Measurements from ENCODE around the gene STPG3. TPM values are rescaled to one million over a fixed set of nuclear protein-coding genes. Genes with fewer than 3 reads are reported as not detected.

Gene STPG3
- total and polyA plus RNA-seq, 2 of the 13 experiments (the other 11 are each of a cell fraction or from before 2014, with no cell fraction given): not detected

DNA sequence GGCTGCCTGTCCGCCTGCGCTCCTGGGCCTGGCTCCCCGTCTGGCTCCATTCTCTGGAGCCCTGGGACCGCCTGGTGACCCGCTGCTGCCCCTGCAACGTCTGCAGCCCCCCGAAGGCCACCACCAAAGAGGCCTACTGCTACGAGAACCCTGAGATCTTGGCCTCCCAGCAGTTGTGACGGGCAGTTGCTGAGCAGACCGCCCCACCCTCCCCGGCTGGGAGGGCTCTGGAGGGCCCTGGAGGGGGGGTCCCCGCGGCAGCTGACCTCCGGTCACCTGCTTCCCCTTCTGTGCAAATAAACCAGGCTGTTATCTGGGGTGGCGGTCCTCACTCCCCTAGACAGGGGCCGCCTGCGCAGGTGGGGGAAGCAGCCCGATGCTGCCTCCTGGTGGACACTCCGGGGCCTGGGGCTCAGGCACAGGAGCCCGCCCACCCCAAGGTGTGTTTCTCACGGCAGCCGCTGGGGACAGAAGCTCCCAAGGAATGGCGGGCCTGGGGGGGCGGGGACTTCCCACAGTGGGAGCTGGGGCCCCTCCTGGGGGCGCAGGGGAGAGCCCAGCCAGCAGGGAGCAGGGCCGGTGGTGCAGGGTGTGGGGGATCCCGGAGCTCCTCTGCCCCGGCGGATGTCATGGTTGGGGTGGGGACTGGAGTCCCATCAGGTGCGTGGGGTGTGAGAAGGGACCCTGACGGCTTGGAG lies 14.7 kb upstream of the STPG3 start:
- peak overlapping the region; percentile 68 for H3K27ac ChIP-seq (ENCODE audit: extremely low read length, insufficient read depth, low read length)
- CTCF ChIA-PET (ENCODE audit: low intra/inter-chr PET ratio, low total read pairs): interaction anchor here (0.9 to 2.6 kb wide), 9 partner anchors 9 to 118 kb away, joined by 3 to 19 read pairs (median 3); partner anchors contain the start of genes ANAPC2, SSNA1 and TOR4A
- in situ Hi-C loops (cut with HindIII; ENCODE audit: extremely low pct_ligation_motif_present, low pct_unique_long_range_greater_than_20kb) (no loop called here), intact Hi-C loops (cut with micrococcal nuclease; ENCODE audit: unreplicated experiment) (loop anchor here (2.0 kb wide), 1 partner anchor 14 kb away; the partner anchor contains the start of gene RNF208)
- WGBS (ENCODE audit: low lambda C conversion rate): no CpG with 5 or more reads among the region's 31 CpGs
- H3K9ac ChIP-seq (ENCODE audit: insufficient read depth, low read depth, low read length): peak overlapping the region; percentile 72
- ATAC-seq: peak; percentile 54
- peak; percentile 87 for DNase-seq (ENCODE audit: low spot score)
- FAIRE-seq: peak; percentile 80
- peaks cover 51% of the 10 kb centered on the region for H3K4me1 ChIP-seq (ENCODE audit: insufficient read depth, low read length)
- no peaks in the 10 kb centered on the region for H3K9me3 ChIP-seq (ENCODE audit: low read length)
- peak overlapping the region; percentile 85 for H3K4me2 ChIP-seq (ENCODE audit: low read depth, low read length)
- no peaks in the 10 kb centered on the region for H3K27me3 ChIP-seq (ENCODE audit: control insufficient read depth in 1 of 2, insufficient read depth in 2 of 2, low read length in 2 of 2)
- no TSS peak for BruUV-seq (replicated peaks)
- H3K79me2 ChIP-seq (ENCODE audit: insufficient read depth, low read length): peaks cover 15% of the 10 kb centered on the region
- H3K4me3 ChIP-seq (replicated peaks in 1 of 3; ENCODE audit: insufficient read depth in 1 of 3, low read depth in 2 of 3, low read length in 3 of 3): peak overlapping the region; percentile 67 to 81 (median 72)
- POLR2A ChIA-PET: interaction anchor here (0.6 to 7.4 kb wide), 21 partner anchors 9 to 181 kb away, joined by 3 to 78 read pairs (median 4); partner anchors contain the start of genes ANAPC2, CYSRT1, LRRC26 and MAN1B1
- no peaks in the 10 kb centered on the region for H3K36me3 ChIP-seq (replicated peaks in 1 of 2; ENCODE audit: control insufficient read depth in 1 of 2, insufficient read depth in 2 of 2, low read length in 2 of 2)
- no peaks in the 10 kb centered on the region for H4K20me1 ChIP-seq (ENCODE audit: insufficient read depth, low read length)
- no peak overlapping the region for H2AFZ ChIP-seq (ENCODE audit: low read length)
- TF ChIP-seq, protein P1, sequence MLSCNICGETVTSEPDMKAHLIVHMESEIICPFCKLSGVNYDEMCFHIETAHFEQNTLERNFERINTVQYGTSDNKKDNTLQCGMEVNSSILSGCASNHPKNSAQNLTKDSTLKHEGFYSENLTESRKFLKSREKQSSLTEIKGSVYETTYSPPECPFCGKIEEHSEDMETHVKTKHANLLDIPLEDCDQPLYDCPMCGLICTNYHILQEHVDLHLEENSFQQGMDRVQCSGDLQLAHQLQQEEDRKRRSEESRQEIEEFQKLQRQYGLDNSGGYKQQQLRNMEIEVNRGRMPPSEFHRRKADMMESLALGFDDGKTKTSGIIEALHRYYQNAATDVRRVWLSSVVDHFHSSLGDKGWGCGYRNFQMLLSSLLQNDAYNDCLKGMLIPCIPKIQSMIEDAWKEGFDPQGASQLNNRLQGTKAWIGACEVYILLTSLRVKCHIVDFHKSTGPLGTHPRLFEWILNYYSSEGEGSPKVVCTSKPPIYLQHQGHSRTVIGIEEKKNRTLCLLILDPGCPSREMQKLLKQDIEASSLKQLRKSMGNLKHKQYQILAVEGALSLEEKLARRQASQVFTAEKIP (CRISPR knock-in tag; IDR thresholded peaks at IDR 0.05; ENCODE audit: borderline replicate concordance): no peak
- TF ChIP-seq KLF16 (CRISPR knock-in tag; IDR thresholded peaks at IDR 0.05): peak in 1 of 2 experiments; percentile 92; a peak in 2 of 4 replicates
- no peak for TF ChIP-seq ARID2 (CRISPR knock-in tag; IDR thresholded peaks at IDR 0.05; ENCODE audit: borderline replicate concordance)
- no peak; the same call in 1 of the 2 replicates for TF ChIP-seq ZNF563 (CRISPR knock-in tag; IDR thresholded peaks at IDR 0.05)
- TF ChIP-seq, protein P2, sequence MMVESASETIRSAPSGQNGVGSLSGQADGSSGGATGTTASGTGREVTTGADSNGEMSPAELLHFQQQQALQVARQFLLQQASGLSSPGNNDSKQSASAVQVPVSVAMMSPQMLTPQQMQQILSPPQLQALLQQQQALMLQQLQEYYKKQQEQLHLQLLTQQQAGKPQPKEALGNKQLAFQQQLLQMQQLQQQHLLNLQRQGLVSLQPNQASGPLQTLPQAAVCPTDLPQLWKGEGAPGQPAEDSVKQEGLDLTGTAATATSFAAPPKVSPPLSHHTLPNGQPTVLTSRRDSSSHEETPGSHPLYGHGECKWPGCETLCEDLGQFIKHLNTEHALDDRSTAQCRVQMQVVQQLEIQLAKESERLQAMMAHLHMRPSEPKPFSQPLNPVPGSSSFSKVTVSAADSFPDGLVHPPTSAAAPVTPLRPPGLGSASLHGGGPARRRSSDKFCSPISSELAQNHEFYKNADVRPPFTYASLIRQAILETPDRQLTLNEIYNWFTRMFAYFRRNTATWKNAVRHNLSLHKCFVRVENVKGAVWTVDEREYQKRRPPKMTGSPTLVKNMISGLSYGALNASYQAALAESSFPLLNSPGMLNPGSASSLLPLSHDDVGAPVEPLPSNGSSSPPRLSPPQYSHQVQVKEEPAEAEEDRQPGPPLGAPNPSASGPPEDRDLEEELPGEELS (CRISPR knock-in tag; IDR thresholded peaks at IDR 0.05): peak; percentile 72
- TF ChIP-seq ZNF776 (CRISPR knock-in tag; IDR thresholded peaks at IDR 0.05): no peak; the same call in 1 of the 2 replicates
- no peak for TF ChIP-seq KLF11 (CRISPR knock-in tag; IDR thresholded peaks at IDR 0.05)
- TF ChIP-seq, protein P3, sequence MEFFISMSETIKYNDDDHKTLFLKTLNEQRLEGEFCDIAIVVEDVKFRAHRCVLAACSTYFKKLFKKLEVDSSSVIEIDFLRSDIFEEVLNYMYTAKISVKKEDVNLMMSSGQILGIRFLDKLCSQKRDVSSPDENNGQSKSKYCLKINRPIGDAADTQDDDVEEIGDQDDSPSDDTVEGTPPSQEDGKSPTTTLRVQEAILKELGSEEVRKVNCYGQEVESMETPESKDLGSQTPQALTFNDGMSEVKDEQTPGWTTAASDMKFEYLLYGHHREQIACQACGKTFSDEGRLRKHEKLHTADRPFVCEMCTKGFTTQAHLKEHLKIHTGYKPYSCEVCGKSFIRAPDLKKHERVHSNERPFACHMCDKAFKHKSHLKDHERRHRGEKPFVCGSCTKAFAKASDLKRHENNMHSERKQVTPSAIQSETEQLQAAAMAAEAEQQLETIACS (CRISPR knock-in tag; IDR thresholded peaks at IDR 0.05): no peak
- TF ChIP-seq XRCC5 (optimal IDR thresholded peaks at IDR 0.05; ENCODE audit: low read length): peak; percentile 99
- TF ChIP-seq, protein P4, sequence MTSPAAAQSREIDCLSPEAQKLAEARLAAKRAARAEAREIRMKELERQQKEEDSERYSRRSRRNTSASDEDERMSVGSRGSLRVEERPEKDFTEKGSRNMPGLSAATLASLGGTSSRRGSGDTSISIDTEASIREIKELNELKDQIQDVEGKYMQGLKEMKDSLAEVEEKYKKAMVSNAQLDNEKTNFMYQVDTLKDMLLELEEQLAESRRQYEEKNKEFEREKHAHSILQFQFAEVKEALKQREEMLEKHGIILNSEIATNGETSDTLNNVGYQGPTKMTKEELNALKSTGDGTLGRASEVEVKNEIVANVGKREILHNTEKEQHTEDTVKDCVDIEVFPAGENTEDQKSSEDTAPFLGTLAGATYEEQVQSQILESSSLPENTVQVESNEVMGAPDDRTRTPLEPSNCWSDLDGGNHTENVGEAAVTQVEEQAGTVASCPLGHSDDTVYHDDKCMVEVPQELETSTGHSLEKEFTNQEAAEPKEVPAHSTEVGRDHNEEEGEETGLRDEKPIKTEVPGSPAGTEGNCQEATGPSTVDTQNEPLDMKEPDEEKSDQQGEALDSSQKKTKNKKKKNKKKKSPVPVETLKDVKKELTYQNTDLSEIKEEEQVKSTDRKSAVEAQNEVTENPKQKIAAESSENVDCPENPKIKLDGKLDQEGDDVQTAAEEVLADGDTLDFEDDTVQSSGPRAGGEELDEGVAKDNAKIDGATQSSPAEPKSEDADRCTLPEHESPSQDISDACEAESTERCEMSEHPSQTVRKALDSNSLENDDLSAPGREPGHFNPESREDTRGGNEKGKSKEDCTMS (CRISPR knock-in tag; conservative IDR thresholded peaks at IDR 0.05): no peak
- TF ChIP-seq MXI1 (IDR thresholded peaks at IDR 0.05; ENCODE audit: borderline replicate concordance, low read depth, low read length): peak; percentile 73; the same call in 1 of the 3 replicates
- TF ChIP-seq ZNF274 (CRISPR knock-in tag; IDR thresholded peaks at IDR 0.05): peak; percentile 56; the same call in 1 of the 2 replicates
- peak; percentile 44; the same call in 1 of the 2 replicates for TF ChIP-seq ZNF263 (CRISPR knock-in tag; IDR thresholded peaks at IDR 0.05)
- TF ChIP-seq AKAP8 (CRISPR knock-in tag; IDR thresholded peaks at IDR 0.05): peak; percentile 99
- TF ChIP-seq, protein P5, sequence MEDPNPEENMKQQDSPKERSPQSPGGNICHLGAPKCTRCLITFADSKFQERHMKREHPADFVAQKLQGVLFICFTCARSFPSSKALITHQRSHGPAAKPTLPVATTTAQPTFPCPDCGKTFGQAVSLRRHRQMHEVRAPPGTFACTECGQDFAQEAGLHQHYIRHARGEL (CRISPR knock-in tag; IDR thresholded peaks at IDR 0.05): no peak

Measured in HepG2 (cell line).